HG03457 (cell line): ENCODE data around the gene NOL4L.
"Not testable (repeated sequence)": the region's sequence is repeated elsewhere in the genome, so short reads cannot be mapped to it uniquely, and the experiment has no call there.

Experiments used
- ATAC-seq: cut with Tn5 transposase; IDR thresholded peaks from one replicate; pipeline ENCODE4 v1.9.1; 2021; ENCODE audit warnings: moderate number of reproducible peaks; ENCODE audit not compliant: unreplicated experiment

The NOL4L gene

DNA sequence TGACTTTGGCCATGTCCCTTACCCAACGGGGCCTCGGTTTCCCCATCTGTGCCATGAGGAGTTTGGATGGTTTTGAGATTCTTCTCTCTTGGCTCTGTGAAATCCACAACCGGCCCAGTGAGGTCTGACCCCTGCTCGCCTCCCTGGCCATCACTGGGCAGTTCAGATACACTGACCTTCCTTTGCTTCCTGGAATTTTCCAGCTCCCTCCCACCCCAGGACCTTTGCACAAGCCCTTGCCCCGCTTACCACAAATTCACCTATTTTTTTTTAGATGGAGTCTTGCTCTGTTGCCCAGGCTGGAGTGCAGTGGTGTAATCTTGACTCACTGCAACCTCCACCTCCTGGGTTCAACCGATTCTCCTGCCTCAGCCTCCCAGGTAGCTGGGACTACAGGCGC lies 12.6 kb upstream of the NOL4L start:
- no peak for ATAC-seq

GRCh38 chr20:32596681-32597252 lies 11.6 kb upstream of the NOL4L start:
- no peak for ATAC-seq

GRCh38 chr20:32595143-32595542 lies 10.0 kb upstream of the NOL4L start:
- no peak for ATAC-seq

DNA sequence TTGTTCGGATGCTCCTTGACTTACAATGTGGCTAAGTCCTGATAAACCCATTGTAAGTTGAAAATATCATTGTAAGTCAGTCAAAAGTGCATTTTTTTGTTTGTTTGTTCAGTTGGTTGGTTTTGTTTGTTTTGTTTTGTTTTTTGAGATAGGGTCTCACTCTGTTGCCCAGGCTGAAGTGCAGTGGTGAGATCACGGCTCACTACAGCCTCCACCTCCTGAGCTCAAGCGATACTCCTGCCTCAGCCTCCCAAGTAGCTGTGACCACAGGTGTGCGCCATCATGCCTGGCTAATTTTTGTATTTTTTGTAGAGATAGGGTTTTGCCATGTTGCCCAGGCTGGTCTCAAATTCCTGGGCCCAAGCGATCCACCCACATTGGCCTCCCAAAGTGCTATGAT lies 9.5 kb upstream of the NOL4L start:
- not testable (repeated sequence) for ATAC-seq

GRCh38 chr20:32594204-32594603 lies 9.1 kb upstream of the NOL4L start:
- ATAC-seq = no peak

DNA sequence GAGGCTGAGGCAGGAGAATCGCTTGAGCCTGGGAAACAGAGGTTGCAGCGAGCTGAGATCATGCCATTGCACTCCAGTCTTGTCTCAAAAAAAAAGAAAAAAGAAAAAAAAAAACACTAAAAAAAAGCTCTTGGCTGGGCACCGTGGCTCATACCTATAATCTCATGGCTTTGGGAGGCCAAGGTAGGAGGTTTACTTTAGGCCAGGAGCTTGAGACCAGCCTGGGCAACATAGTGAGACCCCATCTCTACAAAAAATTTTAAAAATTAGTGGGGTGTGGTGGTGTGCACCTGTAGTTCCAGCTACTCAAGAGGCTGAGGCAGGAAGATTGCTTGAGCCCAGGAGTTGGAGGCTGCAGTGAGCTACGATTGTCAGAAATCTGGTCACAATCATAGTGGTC lies 7.5 kb upstream of the NOL4L start:
- ATAC-seq = not testable (repeated sequence)

GRCh38 chr20:32592022-32592421 lies 6.9 kb upstream of the NOL4L start:
- no peak for ATAC-seq

- ATAC-seq = no peak
Measured at GRCh38 chr20:32589769-32590168, 4.6 kb upstream of the NOL4L start.

- no peak for ATAC-seq
Measured at GRCh38 chr20:32589256-32589655, 4.1 kb upstream of the NOL4L start.

DNA sequence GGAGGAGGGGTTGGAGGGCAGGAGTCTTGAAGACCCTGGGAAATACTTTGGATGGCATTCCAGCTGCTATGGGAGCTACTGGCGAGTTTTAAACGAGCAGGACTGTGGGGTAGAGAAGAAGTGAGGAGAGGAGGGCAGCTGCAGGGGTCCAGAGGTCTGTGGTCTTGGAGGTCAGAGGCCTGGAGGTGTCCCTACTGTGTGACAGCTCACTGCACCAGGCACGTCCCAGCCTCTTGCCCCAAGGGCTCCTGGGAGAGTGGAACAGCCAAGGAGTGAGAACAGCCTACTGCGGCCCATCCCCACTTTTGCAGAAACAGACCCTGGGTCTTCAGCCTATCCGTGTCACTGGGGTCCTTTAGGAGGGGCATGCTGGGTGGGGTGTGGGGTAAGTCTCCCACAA lies 2.9 kb upstream of the NOL4L start:
- ATAC-seq = no peak

DNA sequence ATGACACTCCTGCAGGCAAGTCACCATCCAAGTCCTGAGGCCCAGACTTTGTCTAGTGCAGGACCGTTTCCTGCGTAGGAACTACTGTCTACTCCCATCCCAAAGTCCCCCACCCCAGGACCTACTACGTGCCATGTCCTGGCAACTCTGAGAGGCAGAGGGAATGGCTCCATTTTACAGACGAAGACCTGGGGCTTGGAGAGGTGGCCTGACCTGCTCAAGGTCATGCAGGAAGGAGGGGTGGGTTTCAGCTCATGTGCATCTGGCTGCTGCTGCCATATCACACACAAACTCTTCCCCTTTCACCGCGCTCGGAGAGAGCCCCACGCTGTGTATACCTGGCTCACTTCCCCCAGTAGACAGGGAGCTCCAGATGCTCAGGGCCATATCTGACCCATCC lies 1.2 kb upstream of the NOL4L start:
- no peak for ATAC-seq

DNA sequence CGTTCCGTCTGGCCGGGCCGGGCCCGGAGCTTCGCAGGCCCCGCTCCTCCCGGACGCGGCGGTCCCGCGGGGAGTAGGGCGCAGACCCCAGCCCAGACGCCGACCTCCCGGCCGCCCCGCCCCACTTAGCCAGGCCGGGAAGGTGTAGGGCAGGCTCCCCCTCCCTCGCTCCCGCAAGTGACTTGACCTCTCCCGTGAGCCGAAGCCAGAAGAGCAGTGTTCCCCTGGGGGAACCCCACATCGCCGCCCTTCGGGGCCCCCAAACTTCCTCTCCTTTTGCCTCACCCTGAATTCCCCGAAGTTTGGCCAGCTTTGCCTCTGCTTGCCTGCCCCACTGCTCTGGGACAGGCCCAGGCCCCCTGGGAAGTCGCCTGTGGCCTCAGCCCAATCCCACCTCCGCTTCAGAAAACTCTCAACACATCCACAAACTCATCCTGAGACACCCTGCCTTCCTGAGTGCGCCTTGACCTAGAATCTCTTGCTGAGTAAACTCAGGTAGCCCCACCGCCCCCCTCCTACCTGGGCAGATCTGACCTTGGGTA lies 524 bp upstream of the NOL4L start:
- no peak for ATAC-seq

DNA sequence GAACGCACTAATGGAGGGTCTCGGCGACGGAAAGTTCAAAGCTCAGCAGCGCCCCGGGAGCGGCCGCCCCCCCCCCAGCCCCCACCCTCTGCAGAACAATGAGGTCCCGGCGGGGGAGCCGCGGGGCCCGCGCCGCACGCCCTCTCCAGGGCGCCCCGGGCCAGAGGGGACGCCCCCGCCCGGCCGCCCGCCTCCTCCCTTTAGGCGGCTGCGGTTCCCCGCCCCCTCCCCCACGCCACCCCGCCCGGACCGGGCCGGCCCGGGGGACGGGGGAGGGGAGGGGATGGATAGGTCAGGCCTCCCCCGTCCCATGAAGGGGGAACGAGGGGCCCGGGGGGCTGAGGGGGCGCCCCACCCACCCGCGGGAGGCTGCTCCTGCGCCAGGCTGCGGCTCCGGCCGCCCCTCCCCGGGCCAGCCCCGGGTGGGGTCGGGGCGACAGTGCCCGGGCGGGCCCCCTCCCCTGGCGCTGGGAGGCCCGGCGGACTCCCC lies 1.5 kb downstream of the NOL4L start:
- ATAC-seq = no peak

GRCh38 chr20:32582659-32583580 lies 2.2 kb downstream of the NOL4L start:
- no peak for ATAC-seq

GRCh38 chr20:32581839-32582658 lies 3.1 kb downstream of the NOL4L start:
- ATAC-seq = no peak

GRCh38 chr20:32580970-32581838 lies 3.9 kb downstream of the NOL4L start:
- no peak for ATAC-seq

DNA sequence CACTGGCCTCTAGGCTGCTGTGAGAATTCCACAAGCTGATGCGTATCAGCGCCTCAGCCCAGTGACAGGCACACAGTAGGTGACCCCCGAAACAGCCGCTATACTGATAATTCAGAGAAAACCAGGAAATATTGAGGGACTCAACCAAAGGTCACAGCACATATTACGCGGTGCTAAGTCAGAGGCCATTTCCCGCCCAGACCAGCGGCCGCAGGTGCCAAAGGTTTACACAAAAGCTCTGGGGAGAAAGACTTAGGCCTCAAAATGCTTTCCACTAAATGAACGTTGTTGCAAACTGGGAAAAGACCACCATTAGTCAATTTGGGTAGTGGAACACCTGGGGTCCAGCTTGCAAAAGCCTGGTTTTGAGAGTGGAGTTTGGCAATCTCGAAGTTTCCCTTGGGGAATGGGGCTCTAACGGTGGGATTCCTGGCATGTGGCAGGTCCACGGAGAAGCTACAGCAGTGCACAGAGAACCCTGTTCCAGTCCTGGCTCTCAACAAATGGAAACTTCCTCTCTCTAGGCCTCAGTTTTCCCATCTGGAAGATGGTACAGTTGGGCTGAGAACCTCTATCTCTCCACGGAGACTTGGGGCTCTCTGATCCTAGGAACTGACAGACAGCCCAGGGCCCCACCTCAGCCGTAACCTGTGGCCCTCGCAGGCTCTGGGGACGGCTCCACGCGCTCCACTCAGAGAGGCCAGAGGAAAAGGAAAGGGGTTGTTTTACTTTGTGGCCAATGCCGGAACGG lies 4.7 kb downstream of the NOL4L start:
- no peak for ATAC-seq

- ATAC-seq = no peak
Measured at GRCh38 chr20:32578840-32579390, 6.2 kb downstream of the NOL4L start.

DNA sequence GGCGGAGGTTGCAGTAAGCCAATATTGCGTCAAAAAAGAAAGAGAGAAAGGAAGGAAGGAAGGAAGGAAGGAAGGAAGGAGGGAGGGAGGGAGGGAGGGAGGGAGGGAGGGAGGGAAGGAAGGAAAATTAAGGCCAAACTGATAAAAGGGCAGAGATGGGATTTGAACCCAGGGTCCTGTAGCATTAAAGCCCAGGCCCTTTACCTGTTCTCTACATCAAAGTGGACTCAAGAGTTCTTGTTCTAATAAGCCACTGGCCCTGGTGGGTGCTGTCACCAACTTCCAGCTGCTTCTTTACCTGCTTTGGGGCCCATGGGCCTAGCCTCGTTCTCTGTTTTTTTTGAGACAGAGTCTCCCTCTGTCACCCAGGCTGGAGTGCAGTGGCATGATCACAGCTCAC lies 7.1 kb downstream of the NOL4L start:
- ATAC-seq = not testable (repeated sequence)
